Sigmoid colon (tissue), 7 donors: ENCODE data around the gene TIMM22. TPM values are rescaled to one million over a fixed set of nuclear protein-coding genes. Genes with fewer than 3 reads are reported as not detected.

ENCODE experiments used
- DNase-seq: peaks from one replicate; pipeline ENCODE4 v3.0.0-alpha.2; 2019
- H3K27ac ChIP-seq, 4 donors: fragments of 200-600 bp; sonication (generic); one replicate each; pipeline ENCODE4 v1.5.1; 2016 to 2019; ENCODE audit warnings: mild to moderate bottlenecking in 1 of 4
- H3K27me3 ChIP-seq, 3 donors: fragments of 200-600 bp; sonication (generic); one replicate each; pipeline ENCODE4 v1.5.1; 2019; ENCODE audit warnings: mild to moderate bottlenecking in 1 of 3
- H3K36me3 ChIP-seq, 4 donors: fragments of 200-600 bp; sonication (generic); one replicate each; pipeline ENCODE4 v1.5.1; 2016 to 2019
- H3K4me1 ChIP-seq, 4 donors: fragments of 200-600 bp; sonication (generic); one replicate each; pipeline ENCODE4 v1.5.1; 2017 to 2019
- H3K4me3 ChIP-seq, 4 donors: fragments of 200-600 bp; sonication (generic); one replicate each; pipeline ENCODE4 v1.5.1; 2017 to 2019; ENCODE audit warnings: mild to moderate bottlenecking in 2 of 4, moderate library complexity in 1 of 4
- H3K9me3 ChIP-seq, 4 donors: fragments of 200-600 bp in 3 of 4; sonication (generic) in 3 of 4; one replicate each; pipeline versions ENCODE4 v1.5.1 to v1.6.1; 2013 to 2019
- CTCF ChIP-seq, 4 experiments: fragments of 450-650 bp in 3 of 4; fragments of 200-600 bp in 1 of 4; IDR thresholded peaks; one replicate each; pipeline ENCODE4 v1.5.1; 2016 to 2019; ENCODE audit warnings: antibody characterized with exemption in 4 of 4, mild to moderate bottlenecking in 3 of 4, moderate library complexity in 2 of 4
- WGBS, 2 donors: extraction: QIAGEN DNeasy Blood & Tissue Kit; methylation state at CpG; one replicate each; pipeline ENCODE4 v1.1.7; 2013; 5-methylcytosine and 5-hydroxymethylcytosine counted together
- intact Hi-C: fragments of 100-400 bp; cut with DNase I; formaldehyde crosslinking; loops from one replicate; pipeline ENCODE4 v1.15.1; 2023
- polyA plus RNA-seq, 3 donors: library from polyadenylated mRNA; stranded (reverse); fragments of 200-250 nt; gene quantifications; one replicate each; pipeline ENCODE4 v1.2.3, GENCODE V29; 2013
- small RNA-seq, 3 donors: library from RNA; depleted of rRNA; stranded (forward); fragments of <200 nt; gene quantifications; one replicate each; pipeline ENCODE3, GENCODE V24; 2016
- total RNA-seq, 4 donors: library from RNA; depleted of rRNA; stranded (reverse); fragments of >200 nt; gene quantifications; one replicate each; pipeline ENCODE4 v1.1.0, GENCODE V29; 2016
- donor health status: healthy with polysubstance abuse.
- donor health status: Bipolar disorder and iron deficiency.
- donor health status: healthy.

The TIMM22 gene
- total and polyA plus RNA-seq, 7 donors: 6.0 to 13.6 (median 9.2) TPM

- Histone ChIP-seq H3K9me3 (no peaks in the 10 kb centered on the region), H3K27me3 (no peaks in the 10 kb centered on the region), H3K36me3 (peaks cover 4 to 37% (median 18%) of the 10 kb centered on the region in 4 donors), H3K4me3 (no peak overlapping the region), H3K27ac (peak overlapping the region in 1 of 4 donors; percentile 62), H3K4me1 (peaks cover 0 to 37% (median 32%) of the 10 kb centered on the region in 4 donors)
- no peak for DNase-seq
- 90% methylated on average over 33 of the region's 33 CpGs for WGBS, 2 donors
- intact Hi-C loops: loop anchor here (10.0 kb wide), 1 partner anchor 256 kb away; no protein-coding TSS in a partner anchor
- no peak for TF ChIP-seq CTCF (IDR thresholded peaks at IDR 0.05)
These were observed 54.3 kb downstream of the TIMM22 start for GRCh38 chr17:1050996-1051925.

Small RNA genes lying within 50 kb of the gene (small RNA-seq; reads per million reads assigned to genes)
- 0 reads per million in 3 donors for gene MIR3183

Other genes starting within 250 kb of the TIMM22 start
- 10 to 100 TPM; 11.4 to 19.4 (median 15.7) TPM for gene GEMIN4, start 244.9 kb upstream of the TIMM22 start, total RNA-seq
- 10 to 100 TPM in 1 of 3 donors, 1 to 10 TPM in 2; 3.0 to 14.8 (median 4.9) TPM for gene GEMIN4, start 244.9 kb upstream of the TIMM22 start, polyA plus RNA-seq
- gene GLOD4, start 214.8 kb upstream of the TIMM22 start, total RNA-seq: 10 to 100 TPM; 28.8 to 42.7 (median 35.7) TPM
- 10 to 100 TPM; 56.1 to 85.5 (median 79.3) TPM for gene GLOD4, start 214.8 kb upstream of the TIMM22 start, polyA plus RNA-seq
- 10 to 100 TPM; 11.0 to 22.4 (median 18.0) TPM for gene MRM3, start 214.8 kb upstream of the TIMM22 start, total RNA-seq
- gene MRM3, start 214.8 kb upstream of the TIMM22 start, polyA plus RNA-seq: 10 to 100 TPM; 10.4 to 17.4 (median 11.4) TPM
- gene NXN, start 17.4 kb upstream of the TIMM22 start, total RNA-seq: 10 to 100 TPM; 50.4 to 75.9 (median 67.1) TPM
- 10 to 100 TPM in 1 of 3 donors, 1 to 10 TPM in 2; 1.4 to 11.5 (median 8.4) TPM for gene NXN, start 17.4 kb upstream of the TIMM22 start, polyA plus RNA-seq
- gene ABR, start 182.9 kb downstream of the TIMM22 start, total RNA-seq: 10 to 100 TPM; 30.4 to 94.2 (median 46.5) TPM
- gene ABR, start 182.9 kb downstream of the TIMM22 start, polyA plus RNA-seq: 100 to 1,000 TPM in 1 of 3 donors, 10 to 100 TPM in 2; 79.3 to 146 (median 80.0) TPM